Peyer's patch (tissue), 4 donors: Measurements from ENCODE around the gene RSPH9.

Experiments used
- CTCF ChIP-seq, 6 experiments: fragments of 450-650 bp in 4 of 6; fragments of 200-600 bp in 2 of 6; sonication (generic) in 1 of 6; IDR thresholded peaks; one replicate each; pipeline ENCODE4 v1.5.1; 2017 to 2019; ENCODE audit warnings: antibody characterized with exemption in 6 of 6, mild to moderate bottlenecking in 3 of 6, moderate library complexity in 1 of 6
- POLR2A ChIP-seq, 2 donors: fragments of 450-650 bp; IDR thresholded peaks; one replicate each; pipeline ENCODE4 v1.5.1; 2017; ENCODE audit warnings: antibody characterized with exemption in 2 of 2, mild to moderate bottlenecking in 2 of 2, moderate library complexity in 2 of 2

GRCh38 chr6:43689421-43689820 is 44.6 kb downstream of the RSPH9 start:
- TF ChIP-seq CTCF (IDR thresholded peaks at IDR 0.05) (no peak), POLR2A (IDR thresholded peaks at IDR 0.05) (no peak)
